Activated naive CD4-positive, alpha-beta T cell treated with anti-CD3 and anti-CD28 coated beads, Interleukin-2, amount 10 ng/mL, durations not matched to agents 7 days and 5 days (primary cell): Measurements from ENCODE around the gene DSCAM.
"Not testable (repeated sequence)": the region's sequence is repeated elsewhere in the genome, so short reads cannot be mapped to it uniquely, and the experiment has no call there.

Source experiments
- CTCF ChIA-PET: fragments of 350-600 bp; sonication (Branson Sonifier 250); formaldehyde crosslinking; loops from one replicate; lab custom pipeline; 2021; ENCODE audit warnings: antibody characterized with exemption; lab: Charles Lee
- DNase-seq: peaks from one replicate; pipeline ENCODE4 v3.0.0-alpha.2; 2020
- H3K27ac Mint-ChIP-seq: one replicate; pipeline ENCODE4 v1.8.0; 2021; ENCODE audit warnings: mild to moderate bottlenecking, moderate library complexity, mixed read lengths
- H3K27me3 Mint-ChIP-seq: one replicate; pipeline ENCODE4 v1.8.0; 2021; ENCODE audit warnings: mild to moderate bottlenecking, mixed read lengths
- H3K36me3 Mint-ChIP-seq: one replicate; pipeline ENCODE4 v1.8.0; 2021; ENCODE audit warnings: mixed read lengths
- H3K4me1 Mint-ChIP-seq: one replicate; pipeline ENCODE4 v1.8.0; 2021; ENCODE audit warnings: mixed read lengths
- H3K4me3 Mint-ChIP-seq: one replicate; pipeline ENCODE4 v1.8.0; 2021; ENCODE audit warnings: mild to moderate bottlenecking, moderate library complexity, mixed read lengths
- H3K9me3 Mint-ChIP-seq: one replicate; pipeline ENCODE4 v1.8.0; 2021; ENCODE audit warnings: mixed read lengths

The DSCAM gene

DNA sequence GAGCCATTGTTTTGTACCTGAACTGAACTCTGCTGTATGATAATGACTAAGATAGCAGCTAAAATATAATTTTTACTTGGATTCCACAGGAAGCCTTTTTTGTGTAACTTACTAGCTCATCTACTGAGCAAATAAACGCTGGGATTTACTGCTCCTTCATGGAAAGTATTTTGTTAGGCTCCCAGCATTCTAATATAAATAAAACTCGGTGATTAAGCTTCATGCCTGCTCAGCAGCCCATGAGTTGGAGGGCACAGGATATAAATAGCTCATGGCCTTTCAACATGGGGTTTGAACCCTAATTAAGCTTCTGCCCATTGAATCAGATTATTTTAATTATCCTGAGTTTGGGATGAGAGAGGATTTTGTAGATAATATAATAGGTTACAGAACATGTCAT lies 799.7 kb downstream of the DSCAM start:
- Mint-ChIP-seq H3K4me3 (no peak overlapping the region), H3K9me3 (peaks cover 18% of the 10 kb centered on the region), H3K36me3 (no peaks in the 10 kb centered on the region), H3K4me1 (no peaks in the 10 kb centered on the region), H3K27ac (no peak overlapping the region), H3K27me3 (no peaks in the 10 kb centered on the region)
- CTCF ChIA-PET, result no interaction called here
- no peak for DNase-seq

DNA sequence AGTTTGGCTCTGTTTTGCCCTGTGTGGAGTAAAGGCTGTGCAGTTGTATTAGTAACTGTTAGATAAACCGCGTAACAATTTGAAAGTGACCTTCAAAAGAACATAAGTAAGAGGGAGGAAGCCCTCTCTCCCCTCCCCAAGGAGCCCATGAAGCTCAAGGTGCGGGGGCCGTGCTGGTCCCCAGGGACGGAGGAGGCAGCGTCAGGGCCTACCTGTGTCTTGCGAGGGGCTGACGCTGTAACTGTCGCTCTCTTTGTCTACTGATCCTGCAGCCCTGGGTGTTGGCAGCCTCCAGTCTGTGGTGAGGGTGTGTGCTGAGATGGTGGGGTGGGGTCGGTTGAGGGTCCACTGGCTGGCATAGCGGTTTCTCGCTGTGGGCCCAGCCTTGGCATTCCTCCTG lies 803.1 kb downstream of the DSCAM start:
- Mint-ChIP-seq H3K27me3 (no peaks in the 10 kb centered on the region), H3K36me3 (no peaks in the 10 kb centered on the region), H3K4me1 (no peaks in the 10 kb centered on the region), H3K9me3 (peaks cover 14% of the 10 kb centered on the region), H3K27ac (no peak overlapping the region), H3K4me3 (no peak overlapping the region)
- CTCF ChIA-PET, result no interaction called here
- no peak for DNase-seq

- H3K36me3 Mint-ChIP-seq, result no peaks in the 10 kb centered on the region
- H3K9me3 Mint-ChIP-seq, result peaks cover 14% of the 10 kb centered on the region
- H3K27ac Mint-ChIP-seq, result no peak overlapping the region
- H3K4me3 Mint-ChIP-seq, result no peak overlapping the region
- CTCF ChIA-PET, result no interaction called here
- DNase-seq, result no peak
- no peaks in the 10 kb centered on the region for H3K4me1 Mint-ChIP-seq
- H3K27me3 Mint-ChIP-seq, result no peaks in the 10 kb centered on the region
Observed at GRCh38 chr21:40043423-40043822, 803.5 kb downstream of the DSCAM start.

DNA sequence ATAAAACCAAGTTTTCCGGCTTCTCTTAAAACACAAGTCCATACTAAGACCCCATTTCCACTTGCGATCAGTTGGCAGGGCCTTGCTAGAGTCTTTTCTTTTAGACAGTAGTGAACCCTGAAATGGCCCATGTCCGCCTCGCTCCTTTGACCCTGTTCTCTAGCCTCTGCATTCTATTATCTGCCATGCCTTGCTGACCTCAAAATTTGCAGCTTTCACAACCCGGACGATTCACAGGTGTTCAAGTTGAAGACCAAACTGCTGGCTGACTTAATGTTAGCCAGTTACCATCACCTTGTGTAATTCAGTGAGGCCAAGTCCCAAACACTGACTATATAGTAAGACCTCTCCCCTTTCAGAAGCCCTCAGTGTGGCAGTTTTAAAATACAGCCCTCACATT lies 805.5 kb downstream of the DSCAM start:
- CTCF ChIA-PET, result no interaction called here
- DNase-seq, result no peak
- no peaks in the 10 kb centered on the region for H3K36me3 Mint-ChIP-seq
- no peaks in the 10 kb centered on the region for H3K4me1 Mint-ChIP-seq
- H3K4me3 Mint-ChIP-seq, result no peak overlapping the region
- H3K27ac Mint-ChIP-seq, result no peak overlapping the region
- peaks cover 11% of the 10 kb centered on the region for H3K9me3 Mint-ChIP-seq
- no peaks in the 10 kb centered on the region for H3K27me3 Mint-ChIP-seq

- H3K36me3 Mint-ChIP-seq, H3K27me3 Mint-ChIP-seq, DNase-seq, CTCF ChIA-PET, H3K4me1 Mint-ChIP-seq, H3K4me3 Mint-ChIP-seq, H3K27ac Mint-ChIP-seq: not testable (repeated sequence)
- H3K9me3 Mint-ChIP-seq, result peaks cover 29% of the 10 kb centered on the region
Observed at GRCh38 chr21:40033156-40033782, 813.7 kb downstream of the DSCAM start.

DNA sequence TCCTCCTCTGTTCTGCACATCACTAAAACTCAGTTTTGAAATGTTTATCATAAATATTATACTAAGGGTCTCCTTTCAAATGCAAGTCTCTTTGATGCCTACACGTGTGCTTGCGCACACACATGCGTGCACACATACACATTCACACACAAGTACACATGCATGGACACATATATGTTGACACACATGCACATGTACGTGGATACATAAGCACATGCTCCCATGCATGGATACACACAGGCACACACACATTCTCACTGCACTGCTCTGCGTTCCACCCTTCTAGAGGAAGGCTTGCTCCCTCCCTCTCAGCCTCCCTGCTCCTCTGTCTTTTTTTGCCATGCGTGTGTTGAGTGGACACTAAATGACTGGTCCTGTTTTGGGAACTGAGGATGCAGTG lies 817.1 kb downstream of the DSCAM start:
- H3K4me1 Mint-ChIP-seq, result no peaks in the 10 kb centered on the region
- CTCF ChIA-PET, result no interaction called here
- no peaks in the 10 kb centered on the region for H3K27me3 Mint-ChIP-seq

GRCh38 chr21:40028393-40028792 lies 818.6 kb downstream of the DSCAM start:
- H3K4me3 Mint-ChIP-seq, H3K4me1 Mint-ChIP-seq, H3K27me3 Mint-ChIP-seq, DNase-seq, CTCF ChIA-PET, H3K27ac Mint-ChIP-seq, H3K36me3 Mint-ChIP-seq: not testable (repeated sequence)
- peaks cover 29% of the 10 kb centered on the region for H3K9me3 Mint-ChIP-seq

More for the DNA sequence above, 817.1 kb downstream of the DSCAM start:
- Mint-ChIP-seq H3K36me3 (no peaks in the 10 kb centered on the region), H3K27ac (no peak overlapping the region), H3K4me3 (no peak overlapping the region), H3K9me3 (peaks cover 29% of the 10 kb centered on the region)
- DNase-seq, result no peak

DNA sequence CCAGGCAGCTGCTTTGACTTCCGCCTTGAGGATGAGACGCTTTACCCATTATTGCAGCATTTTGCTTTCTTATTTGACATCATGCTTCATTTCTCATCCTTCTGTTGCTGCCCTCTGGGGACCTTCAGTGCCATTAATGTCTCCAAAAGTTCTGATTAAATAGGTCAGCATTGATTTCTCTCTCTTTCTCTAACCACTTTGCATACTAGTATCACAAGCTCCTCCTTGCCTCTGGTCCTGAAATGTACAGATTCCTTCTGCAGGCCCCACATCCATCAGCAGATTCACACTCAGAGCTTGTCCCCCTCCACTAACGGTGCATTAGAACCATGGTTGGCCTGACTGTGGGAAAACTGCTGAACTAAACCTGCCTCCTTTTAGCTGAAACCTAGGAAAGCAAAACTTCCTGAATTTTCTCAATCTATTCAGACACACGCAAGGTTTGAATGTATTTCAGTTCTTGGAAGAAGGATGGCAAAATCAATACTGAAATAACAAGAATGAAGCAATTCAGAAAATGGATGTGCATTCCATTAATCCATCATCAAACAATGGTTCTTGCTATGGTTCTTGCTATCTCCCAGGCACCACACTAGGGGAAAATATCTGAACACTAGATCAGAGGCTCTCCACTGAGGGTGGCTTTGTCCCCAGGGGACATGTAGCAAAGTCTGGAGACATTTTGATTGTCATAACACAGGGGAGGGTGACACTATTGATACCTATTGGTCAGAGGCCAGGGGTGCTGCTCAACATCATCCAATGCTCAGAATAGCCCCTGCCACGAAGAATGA lies 825.2 kb downstream of the DSCAM start:
- H3K27me3 Mint-ChIP-seq, result no peaks in the 10 kb centered on the region
- H3K36me3 Mint-ChIP-seq, result no peaks in the 10 kb centered on the region
- H3K9me3 Mint-ChIP-seq, result peaks cover 25% of the 10 kb centered on the region
- CTCF ChIA-PET, result no interaction called here
- DNase-seq, result no peak
- H3K4me1 Mint-ChIP-seq, result no peaks in the 10 kb centered on the region
- no peak overlapping the region for H3K4me3 Mint-ChIP-seq
- H3K27ac Mint-ChIP-seq, result no peak overlapping the region

GRCh38 chr21:40020651-40021050 lies 826.3 kb downstream of the DSCAM start:
- Mint-ChIP-seq H3K9me3 (peaks cover 35% of the 10 kb centered on the region), H3K4me1 (no peaks in the 10 kb centered on the region), H3K36me3 (no peaks in the 10 kb centered on the region), H3K4me3 (no peak overlapping the region), H3K27ac (no peak overlapping the region), H3K27me3 (no peaks in the 10 kb centered on the region)
- CTCF ChIA-PET, result no interaction called here
- DNase-seq, result no peak

DNA sequence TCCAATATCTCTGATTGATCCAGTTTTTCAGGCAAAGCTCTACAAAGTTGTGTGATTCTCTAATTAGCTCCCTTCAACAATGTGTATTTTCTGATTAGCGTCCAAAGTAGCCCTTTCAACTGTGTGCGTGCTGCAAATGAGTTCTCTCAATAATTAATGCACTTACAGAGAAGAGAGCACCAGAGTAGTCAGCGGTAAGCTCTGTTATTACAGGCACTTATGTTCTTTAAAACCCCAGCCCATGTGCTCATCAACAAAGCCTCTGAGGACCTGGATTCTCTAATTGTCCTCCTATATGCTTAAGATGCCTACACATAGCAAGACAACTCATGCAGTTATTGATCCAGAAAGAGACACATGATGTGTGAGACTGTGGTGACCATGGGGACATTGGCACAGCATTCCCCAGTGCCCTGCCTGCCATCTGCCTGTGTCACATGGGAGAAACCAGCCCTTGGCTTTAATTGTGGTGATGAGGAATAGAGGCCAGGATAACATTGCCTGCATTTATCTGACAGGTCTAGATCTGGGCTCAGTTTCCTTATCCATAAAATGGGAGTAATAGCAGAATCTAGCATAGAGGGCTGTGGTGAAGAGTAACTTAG lies 828.0 kb downstream of the DSCAM start:
- no peak for DNase-seq
- Mint-ChIP-seq H3K9me3 (peaks cover 46% of the 10 kb centered on the region), H3K36me3 (no peaks in the 10 kb centered on the region), H3K4me1 (no peaks in the 10 kb centered on the region), H3K27ac (no peak overlapping the region), H3K4me3 (no peak overlapping the region), H3K27me3 (no peaks in the 10 kb centered on the region)
- CTCF ChIA-PET, result no interaction called here

DNA sequence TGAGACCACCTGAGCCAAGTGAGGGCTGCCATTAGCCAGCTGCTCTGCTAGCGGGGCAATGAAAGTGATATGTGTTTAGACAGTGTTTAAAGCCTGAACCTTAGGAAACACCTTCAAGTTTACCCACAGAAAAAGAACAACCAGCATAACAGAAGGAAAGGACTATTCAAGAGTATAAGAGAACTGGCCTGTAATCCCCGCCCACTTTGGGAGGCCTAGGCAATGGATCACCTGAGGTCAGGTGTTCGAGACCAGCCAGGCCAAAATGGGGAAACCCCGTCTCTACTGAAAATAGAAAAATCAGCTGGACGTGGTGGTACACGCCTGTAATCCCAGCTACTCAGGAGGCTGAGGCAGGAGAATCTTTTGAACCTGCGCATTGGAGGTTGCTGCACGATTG lies 830.3 kb downstream of the DSCAM start:
- Mint-ChIP-seq H3K36me3 (no peaks in the 10 kb centered on the region), H3K27ac (no peak overlapping the region), H3K27me3 (no peaks in the 10 kb centered on the region), H3K4me3 (no peak overlapping the region), H3K9me3 (peaks cover 45% of the 10 kb centered on the region), H3K4me1 (no peaks in the 10 kb centered on the region)
- CTCF ChIA-PET, result no interaction called here
- DNase-seq, result no peak

- Mint-ChIP-seq H3K4me1 (no peaks in the 10 kb centered on the region), H3K36me3 (no peaks in the 10 kb centered on the region), H3K27ac (no peak overlapping the region), H3K27me3 (no peaks in the 10 kb centered on the region), H3K4me3 (no peak overlapping the region), H3K9me3 (peaks cover 47% of the 10 kb centered on the region)
- CTCF ChIA-PET, result no interaction called here
- DNase-seq, result no peak
Observed at GRCh38 chr21:40016234-40016633, 830.7 kb downstream of the DSCAM start.

DNA sequence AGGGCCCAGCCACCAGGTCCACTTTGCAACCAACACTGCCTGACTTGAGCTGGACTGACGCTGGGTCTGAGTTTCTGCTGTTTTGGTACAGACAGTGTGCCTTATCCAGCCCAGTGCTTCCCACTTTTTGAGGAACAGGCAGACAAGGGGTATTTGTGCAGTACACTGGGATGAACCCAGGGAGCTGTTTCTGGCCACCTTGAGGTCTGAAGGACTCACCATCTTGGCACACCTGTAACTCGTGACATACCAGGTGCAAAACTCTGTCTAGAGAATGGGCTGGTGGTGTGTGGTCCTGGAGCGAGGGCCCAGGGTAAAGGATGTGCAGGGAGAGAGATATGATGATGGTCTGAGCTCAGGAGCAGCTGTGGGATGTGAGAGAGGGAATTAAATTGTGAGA lies 831.1 kb downstream of the DSCAM start:
- CTCF ChIA-PET, result no interaction called here
- no peak for DNase-seq
- Mint-ChIP-seq H3K27ac (no peak overlapping the region), H3K36me3 (no peaks in the 10 kb centered on the region), H3K4me1 (no peaks in the 10 kb centered on the region), H3K4me3 (no peak overlapping the region), H3K27me3 (no peaks in the 10 kb centered on the region), H3K9me3 (peaks cover 45% of the 10 kb centered on the region)

- H3K9me3 Mint-ChIP-seq, result peaks cover 41% of the 10 kb centered on the region
- H3K4me1 Mint-ChIP-seq, result no peaks in the 10 kb centered on the region
- CTCF ChIA-PET, result no interaction called here
- no peak overlapping the region for H3K4me3 Mint-ChIP-seq
- H3K36me3 Mint-ChIP-seq, result no peaks in the 10 kb centered on the region
- H3K27me3 Mint-ChIP-seq, result no peaks in the 10 kb centered on the region
- H3K27ac Mint-ChIP-seq, result no peak overlapping the region
- no peak for DNase-seq
Observed at GRCh38 chr21:40014394-40014793, 832.6 kb downstream of the DSCAM start.
